A549 (cell line): ENCODE measurements around the gene EPHB1. TPM values are rescaled to one million over a fixed set of nuclear protein-coding genes. Genes with fewer than 3 reads are reported as not detected.

Experiments
- ATAC-seq, 2 experiments: fragments of 200-7000 bp in 1 of 2; fragments of >200 bp in 1 of 2; cut with Nextera tagmentation in 1 of 2; cut with Tn5 transposase in 1 of 2; 3 replicates each; pipeline versions ENCODE4 v1.8.0 to v1.9.1; 2018 to 2020; ENCODE audit warnings: mild to moderate bottlenecking in 1 of 2, moderate library complexity in 1 of 2
- CTCF ChIA-PET: fragments of 300-600 bp; sonication (Branson Sonifier 250); formaldehyde crosslinking; extraction: SDS; loops from one replicate; lab custom pipeline; 2021; ENCODE audit warnings: antibody characterized with exemption, inconsistent platforms; lab: Yijun Ruan, JAX
- POLR2A ChIA-PET: fragments of 350-600 bp; formaldehyde crosslinking; extraction: SDS; loops from one replicate; lab custom pipeline; 2021; ENCODE audit warnings: antibody characterized with exemption, inconsistent platforms; lab: Yijun Ruan, JAX
- DNase-seq, 2 experiments: peaks; one replicate each; pipeline versions ENCODE4 v3.0.0 to v3.0.0-alpha.2; 2011 to 2016; ENCODE audit warnings: low read depth in 1 of 2, low spot score in 1 of 2
- FAIRE-seq: peaks from 2 replicates; lab custom pipeline; 2011; peaks lifted over from hg19 to GRCh38; lab: Jason Lieb, UNC
- H3K27ac ChIP-seq, 2 experiments: fragments of >200 bp; sonication (Bioruptor Twin); formaldehyde crosslinking; 3 replicates each; pipeline ENCODE4 v1.5.1; 2016 to 2017
- H3K4me1 ChIP-seq: fragments of >200 bp; sonication (Bioruptor Twin); formaldehyde crosslinking; 3 replicates; pipeline ENCODE4 v1.6.1; 2016
- H3K4me2 ChIP-seq: fragments of >200 bp; sonication (Bioruptor Twin); formaldehyde crosslinking; 3 replicates; pipeline ENCODE4 v1.6.1; 2016
- H3K4me3 ChIP-seq: fragments of >200 bp; sonication (Bioruptor Twin); formaldehyde crosslinking; 3 replicates; pipeline ENCODE4 v1.5.1; 2016
- H3K9me3 ChIP-seq: fragments of >200 bp; sonication (Bioruptor Twin); formaldehyde crosslinking; 3 replicates; pipeline ENCODE4 v1.6.1; 2016
- CEBPB ChIP-seq, 2 experiments: fragments of >200 bp in 1 of 2; sonication (Bioruptor Twin) in 1 of 2; formaldehyde crosslinking in 1 of 2; IDR thresholded peaks; 2 replicates each; pipeline ENCODE4 v1.6.1; 2012 to 2016
- CHD2 ChIP-seq: fragments of 150-350 bp; IDR thresholded peaks from 2 replicates; pipeline ENCODE4 v1.6.1; 2014; ENCODE audit warnings: low read length; ENCODE audit not compliant: partially characterized antibody
- CTCF ChIP-seq: fragments of >200 bp; sonication (Bioruptor Twin); formaldehyde crosslinking; IDR thresholded peaks from 3 replicates; pipeline ENCODE4 v1.5.1; 2016
- EHMT2 ChIP-seq: fragments of 200-600 bp; sonication (generic); IDR thresholded peaks from 2 replicates; pipeline ENCODE4 v1.6.1; 2016; ENCODE audit warnings: antibody characterized with exemption, low read depth, mild to moderate bottlenecking, moderate library complexity
- FOSB ChIP-seq: fragments of 250-450 bp; sonication (Bioruptor Pico); IDR thresholded peaks from 2 replicates; pipeline ENCODE4 v1.5.0; 2020; ENCODE audit warnings: mild to moderate bottlenecking, moderate library complexity
- HDAC2 ChIP-seq: fragments of 200-600 bp; sonication (generic); IDR thresholded peaks from 2 replicates; pipeline ENCODE4 v1.6.1; 2016
- HMGXB4 ChIP-seq: fragments of 250-450 bp; sonication (Bioruptor Pico); IDR thresholded peaks from 2 replicates; pipeline ENCODE4 v1.5.0; 2021; ENCODE audit warnings: mild to moderate bottlenecking, moderate library complexity, borderline replicate concordance
- JUN ChIP-seq, 2 experiments: fragments of >200 bp; sonication (Bioruptor Twin); formaldehyde crosslinking; IDR thresholded peaks; 2 replicates in 1 of 2; 3 replicates in 1 of 2; pipeline ENCODE4 v1.6.1; 2016 to 2017
- JUNB ChIP-seq: fragments of >200 bp; sonication (Bioruptor Twin); formaldehyde crosslinking; IDR thresholded peaks from 2 replicates; pipeline ENCODE4 v1.6.1; 2016
- KDM1A ChIP-seq: fragments of 200-600 bp; sonication (generic); IDR thresholded peaks from 2 replicates; pipeline ENCODE4 v1.6.1; 2016; ENCODE audit warnings: low read depth, mild to moderate bottlenecking
- KDM5A ChIP-seq: fragments of 200-600 bp; sonication (generic); IDR thresholded peaks from 2 replicates; pipeline ENCODE4 v1.6.1; 2016; ENCODE audit warnings: antibody characterized with exemption, mild to moderate bottlenecking
- MYC ChIP-seq: IDR thresholded peaks from 2 replicates; pipeline ENCODE4 v1.6.1; 2012; ENCODE audit warnings: mild to moderate bottlenecking, inconsistent platforms, low read length, improper control_type of control experiment, borderline replicate concordance
- NPAS2 ChIP-seq: fragments of 250-450 bp; sonication (Bioruptor Pico); IDR thresholded peaks from 2 replicates; pipeline ENCODE4 v1.8.0; 2022; ENCODE audit warnings: mild to moderate bottlenecking, moderate library complexity, borderline replicate concordance
- PBX3 ChIP-seq: IDR thresholded peaks from 2 replicates; pipeline ENCODE4 v1.6.1; 2012
- POLR2A ChIP-seq: IDR thresholded peaks from 2 replicates; pipeline ENCODE4 v1.6.1; 2012; ENCODE audit warnings: mild to moderate bottlenecking, low read length
- POLR2AphosphoS2 ChIP-seq: conservative IDR thresholded peaks from 2 replicates; pipeline ENCODE4 v1.6.1; 2012; ENCODE audit warnings: low read length, improper control_type of control experiment, inconsistent platforms
- RAD21 ChIP-seq, 2 experiments: fragments of >200 bp in 1 of 2; sonication (Bioruptor Twin) in 1 of 2; formaldehyde crosslinking in 1 of 2; IDR thresholded peaks in 1 of 2; conservative IDR thresholded peaks in 1 of 2; 2 replicates in 1 of 2; 3 replicates in 1 of 2; pipeline ENCODE4 v1.6.1; 2012 to 2018; ENCODE audit warnings: inconsistent platforms in 1 of 2
- TP53 ChIP-seq: fragments of 250-450 bp; sonication (Bioruptor Pico); IDR thresholded peaks from 2 replicates; pipeline ENCODE4 v1.5.0; 2021; ENCODE audit warnings: mild to moderate bottlenecking, moderate library complexity
- ZC3H11A ChIP-seq: fragments of 450-650 bp; IDR thresholded peaks from 2 replicates; pipeline ENCODE4 v1.6.1; 2014; ENCODE audit warnings: antibody characterized with exemption, mild to moderate bottlenecking
- ZSCAN20 ChIP-seq: fragments of 250-450 bp; sonication (Bioruptor Pico); IDR thresholded peaks from 2 replicates; pipeline ENCODE4 v1.8.0; 2022; ENCODE audit warnings: mild to moderate bottlenecking, moderate library complexity
- WGBS: methylation state at CpG from one replicate; pipeline ENCODE4 v1.1.6; 2017; ENCODE audit errors: missing lambda C conversion rate; 5-methylcytosine and 5-hydroxymethylcytosine counted together
- polyA plus RNA-seq, 4 experiments: library from polyadenylated mRNA; depleted of rRNA in 3 of 4; stranded (reverse); fragments of >200 nt; fragmentation: RNase III in 1 of 4; extraction: RNeasy Plus Mini Kit Qiagen cat#74134 plus additional on column Dnase treatment in 1 of 4; gene quantifications; 2 replicates in 3 of 4; 3 replicates in 1 of 4; pipeline ENCODE4 v1.2.3, GENCODE V29; 2011 to 2017
- TF ChIP-seq, protein P1 (sequence below): fragments of 150-350 bp; IDR thresholded peaks from 2 replicates; pipeline ENCODE4 v1.6.1; 2014; ENCODE audit warnings: low read depth, mild to moderate bottlenecking, low read length
- TF ChIP-seq, protein P2 (sequence below): IDR thresholded peaks from 2 replicates; pipeline ENCODE4 v1.6.1; 2012; ENCODE audit warnings: low read depth, borderline replicate concordance
- TF ChIP-seq, protein P3 (sequence below): fragments of >200 bp; sonication (Bioruptor Twin); formaldehyde crosslinking; IDR thresholded peaks from 2 replicates; pipeline ENCODE4 v1.6.1; 2016

EPHB1 gene
- polyA plus RNA-seq, 2 of the 4 experiments (the other 2 are of a cell fraction) = 0.18 to 0.21 TPM

DNA sequence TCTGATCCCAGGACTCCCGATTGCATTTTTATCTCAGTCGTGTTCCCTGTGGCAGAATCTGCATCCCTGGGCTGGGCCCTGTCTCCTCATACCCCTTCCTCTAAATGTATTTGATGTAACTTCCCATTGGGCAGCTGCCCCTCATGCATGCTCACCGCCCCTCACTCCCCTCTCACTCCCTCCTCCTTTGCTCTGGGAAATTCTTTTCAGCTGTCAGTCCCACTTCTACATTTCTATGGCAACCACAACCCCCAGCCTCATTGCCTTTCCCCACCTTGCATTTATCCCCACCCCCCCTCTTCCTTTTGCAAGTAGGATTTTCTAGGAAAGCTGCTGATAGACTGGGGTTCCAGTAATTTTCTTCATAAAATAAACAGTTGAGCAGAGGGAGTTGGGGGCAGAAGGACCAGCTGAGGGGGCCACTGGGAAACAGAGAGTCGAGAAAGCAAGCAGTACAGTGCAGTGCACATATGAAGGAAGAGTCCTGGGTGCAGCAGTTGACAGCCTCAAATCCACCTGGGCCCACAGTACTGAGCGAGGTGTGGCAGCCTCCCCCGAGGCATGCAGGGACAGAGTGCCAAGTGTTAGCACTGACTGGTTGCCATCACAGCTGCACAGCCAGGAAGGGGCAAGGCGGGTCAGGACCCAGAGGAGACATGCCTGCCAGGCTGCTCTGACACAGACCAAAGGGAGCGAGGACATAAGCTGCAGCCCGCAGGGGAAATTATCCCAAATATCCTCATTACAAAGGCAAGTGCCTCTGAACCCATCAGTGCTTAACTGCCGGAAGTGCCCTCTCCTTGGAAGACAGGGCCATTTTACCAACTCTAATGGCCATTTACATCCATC lies 476.3 kb downstream of the EPHB1 start:
- 0% methylated on average over 4 of the region's 10 CpGs for WGBS

GRCh38 chr3:135272026-135272669 lies 477.1 kb downstream of the EPHB1 start:
- ChIA-PET POLR2A (no interaction called here), CTCF (no interaction called here)
- no peak for DNase-seq
- Histone ChIP-seq H3K4me2 (no peak overlapping the region), H3K4me1 (no peaks in the 10 kb centered on the region), H3K27ac (no peak overlapping the region), H3K4me3 (no peak overlapping the region), H3K9me3 (no peaks in the 10 kb centered on the region)
- ATAC-seq = no peak
- FAIRE-seq = no peak
- 12% methylated on average over 6 of the region's 7 CpGs for WGBS
- TF ChIP-seq POLR2A (no peak), JUN (IDR thresholded peaks at IDR 0.05) (no peak), ZC3H11A (no peak), HMGXB4 (CRISPR knock-in tag) (no peak), POLR2AphosphoS2 (no peak), KDM5A (no peak), RAD21 (conservative IDR thresholded peaks at IDR 0.05 in 1 of 2, IDR thresholded peaks at IDR 0.05 in 1 of 2) (no peak), NPAS2 (CRISPR knock-in tag) (no peak), TP53 (CRISPR knock-in tag) (no peak), KDM1A (no peak), CEBPB (IDR thresholded peaks at IDR 0.05) (no peak)
- TF ChIP-seq, protein P1, sequence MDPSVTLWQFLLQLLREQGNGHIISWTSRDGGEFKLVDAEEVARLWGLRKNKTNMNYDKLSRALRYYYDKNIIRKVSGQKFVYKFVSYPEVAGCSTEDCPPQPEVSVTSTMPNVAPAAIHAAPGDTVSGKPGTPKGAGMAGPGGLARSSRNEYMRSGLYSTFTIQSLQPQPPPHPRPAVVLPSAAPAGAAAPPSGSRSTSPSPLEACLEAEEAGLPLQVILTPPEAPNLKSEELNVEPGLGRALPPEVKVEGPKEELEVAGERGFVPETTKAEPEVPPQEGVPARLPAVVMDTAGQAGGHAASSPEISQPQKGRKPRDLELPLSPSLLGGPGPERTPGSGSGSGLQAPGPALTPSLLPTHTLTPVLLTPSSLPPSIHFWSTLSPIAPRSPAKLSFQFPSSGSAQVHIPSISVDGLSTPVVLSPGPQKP = no peak
- TF ChIP-seq, protein P2, sequence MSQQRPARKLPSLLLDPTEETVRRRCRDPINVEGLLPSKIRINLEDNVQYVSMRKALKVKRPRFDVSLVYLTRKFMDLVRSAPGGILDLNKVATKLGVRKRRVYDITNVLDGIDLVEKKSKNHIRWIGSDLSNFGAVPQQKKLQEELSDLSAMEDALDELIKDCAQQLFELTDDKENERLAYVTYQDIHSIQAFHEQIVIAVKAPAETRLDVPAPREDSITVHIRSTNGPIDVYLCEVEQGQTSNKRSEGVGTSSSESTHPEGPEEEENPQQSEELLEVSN = no peak

More for the DNA sequence above, 476.3 kb downstream of the EPHB1 start:
- no peak overlapping the region for H3K4me3 ChIP-seq
- no peaks in the 10 kb centered on the region for H3K9me3 ChIP-seq
- POLR2A ChIA-PET = no interaction called here
- no peak overlapping the region for H3K27ac ChIP-seq
- TF ChIP-seq FOSB (no peak), ZSCAN20 (CRISPR knock-in tag) (no peak), PBX3 (no peak), NPAS2 (CRISPR knock-in tag) (no peak), EHMT2 (no peak), KDM1A (no peak), CTCF (no peak), POLR2A (no peak), HDAC2 (no peak), MYC (no peak), RAD21 (conservative IDR thresholded peaks at IDR 0.05 in 1 of 2, IDR thresholded peaks at IDR 0.05 in 1 of 2) (no peak), CHD2 (no peak), JUNB (no peak), ZC3H11A (no peak)
- TF ChIP-seq, protein P3, sequence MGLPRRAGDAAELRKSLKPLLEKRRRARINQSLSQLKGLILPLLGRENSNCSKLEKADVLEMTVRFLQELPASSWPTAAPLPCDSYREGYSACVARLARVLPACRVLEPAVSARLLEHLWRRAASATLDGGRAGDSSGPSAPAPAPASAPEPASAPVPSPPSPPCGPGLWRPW = no peak
- TF ChIP-seq, protein P1 = no peak
- TF ChIP-seq, all 56 proteins: peak for 0
- H3K4me2 ChIP-seq = no peak overlapping the region
- FAIRE-seq (no peak), ATAC-seq (no peak), DNase-seq (no peak)
- H3K4me1 ChIP-seq = no peaks in the 10 kb centered on the region
- CTCF ChIA-PET = no interaction called here
